ENCODE measurements around the gene SLC15A1.

DNA sequence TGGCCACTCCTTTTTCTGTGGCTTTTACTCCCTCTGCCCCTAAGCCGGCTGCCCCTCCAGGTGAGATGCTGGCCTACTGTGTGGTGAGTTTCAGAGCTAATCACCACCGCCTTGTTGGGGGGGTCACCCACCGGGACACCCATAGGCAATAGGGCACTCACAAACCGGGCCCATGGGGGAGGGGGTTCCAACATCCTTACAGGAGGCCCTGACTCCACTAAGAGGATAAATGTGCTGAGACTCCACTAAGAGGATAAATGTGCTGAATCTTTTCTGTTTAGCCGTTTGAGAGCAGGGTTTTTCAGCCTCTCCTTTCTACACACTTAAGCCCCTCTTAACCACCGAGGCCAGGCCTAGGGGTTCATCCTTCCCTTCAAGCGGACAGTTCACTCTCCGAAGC lies 73.7 kb downstream of the SLC15A1 start:
- TF ChIP-seq CTCF (IDR thresholded peaks at IDR 0.05) (no peak), EZH2 (IDR thresholded peaks at IDR 0.05; ENCODE audit: borderline replicate concordance, insufficient read depth, low read depth, low read length, poor library complexity, severe bottlenecking) (no peak)

Data from B cell (primary cell).